D341Med (cell line): ENCODE measurements around the gene SCN2B.

ENCODE experiments used
- DNase-seq: peaks from one replicate; pipeline ENCODE4 v3.0.0; 2012; ENCODE audit warnings: low spot score

The SCN2B gene

DNA sequence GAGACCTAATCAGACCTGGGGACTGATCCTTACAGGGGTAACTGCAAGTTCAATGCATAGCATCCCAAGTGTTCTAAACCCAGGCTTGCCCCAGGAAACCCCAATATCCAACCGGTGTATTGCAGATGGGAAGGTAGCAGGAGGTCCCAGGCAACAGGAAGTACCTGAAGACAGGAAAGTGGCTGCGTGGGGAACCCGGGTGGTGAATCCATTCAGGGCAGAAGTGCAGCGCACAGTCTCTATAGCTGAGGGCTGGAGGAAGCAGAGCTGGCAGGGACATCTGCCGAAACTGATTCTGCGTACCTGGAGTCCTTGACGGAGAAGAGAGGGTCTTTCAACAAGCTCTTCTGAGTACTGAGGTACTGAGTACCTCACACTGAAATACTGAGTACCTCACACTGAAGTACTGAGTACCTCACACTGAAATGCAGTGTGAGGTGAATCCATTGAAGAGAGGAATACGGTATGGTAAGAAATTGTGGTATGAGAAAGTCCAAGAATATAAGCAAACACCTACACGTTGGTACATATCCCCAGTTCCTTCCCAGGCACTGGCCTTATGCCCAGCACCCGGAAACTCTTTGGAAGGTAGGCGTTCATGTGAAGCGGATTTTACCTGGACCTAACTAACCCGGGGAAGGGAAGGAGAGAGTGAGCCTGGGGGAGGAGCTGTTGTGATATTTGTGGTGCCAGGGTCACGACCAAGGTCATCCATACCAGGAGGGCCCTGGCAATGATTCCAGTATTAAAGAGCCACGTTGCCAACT lies 43.9 kb downstream of the SCN2B start:
- no peak for DNase-seq

DNA sequence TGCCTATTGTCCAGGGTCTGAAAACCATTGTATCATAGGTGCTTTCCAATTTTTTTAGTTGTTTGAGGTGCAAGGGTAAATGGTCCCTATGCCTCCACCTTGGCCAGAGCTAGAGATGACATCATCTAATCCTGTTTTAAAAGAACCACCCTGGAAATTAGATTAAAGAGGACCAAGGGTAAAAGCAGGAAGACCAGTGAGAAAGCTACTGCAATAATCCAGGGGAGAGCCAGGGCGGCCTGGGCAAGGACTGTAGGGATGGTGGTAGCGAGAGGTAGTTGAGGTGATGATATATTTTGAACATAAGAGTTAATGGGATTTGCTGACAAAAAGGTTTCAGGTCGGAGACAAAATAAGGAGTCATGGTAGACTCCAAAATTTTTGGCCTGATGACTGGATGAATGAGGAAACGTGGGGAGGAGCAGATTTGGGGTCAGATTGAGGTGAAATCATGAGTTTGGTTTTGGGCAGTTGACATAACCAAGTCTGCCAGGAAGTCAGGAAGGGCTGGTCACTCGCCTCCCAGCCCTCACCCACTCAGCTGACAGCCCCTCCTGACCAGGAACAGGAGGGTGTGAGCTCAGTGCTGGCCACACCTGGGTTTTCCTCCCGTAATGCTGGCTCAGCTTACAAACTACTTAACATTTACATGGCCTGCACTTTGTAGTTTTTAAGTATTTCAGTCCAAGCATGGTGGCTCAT lies 46.8 kb downstream of the SCN2B start:
- DNase-seq: no peak

DNA sequence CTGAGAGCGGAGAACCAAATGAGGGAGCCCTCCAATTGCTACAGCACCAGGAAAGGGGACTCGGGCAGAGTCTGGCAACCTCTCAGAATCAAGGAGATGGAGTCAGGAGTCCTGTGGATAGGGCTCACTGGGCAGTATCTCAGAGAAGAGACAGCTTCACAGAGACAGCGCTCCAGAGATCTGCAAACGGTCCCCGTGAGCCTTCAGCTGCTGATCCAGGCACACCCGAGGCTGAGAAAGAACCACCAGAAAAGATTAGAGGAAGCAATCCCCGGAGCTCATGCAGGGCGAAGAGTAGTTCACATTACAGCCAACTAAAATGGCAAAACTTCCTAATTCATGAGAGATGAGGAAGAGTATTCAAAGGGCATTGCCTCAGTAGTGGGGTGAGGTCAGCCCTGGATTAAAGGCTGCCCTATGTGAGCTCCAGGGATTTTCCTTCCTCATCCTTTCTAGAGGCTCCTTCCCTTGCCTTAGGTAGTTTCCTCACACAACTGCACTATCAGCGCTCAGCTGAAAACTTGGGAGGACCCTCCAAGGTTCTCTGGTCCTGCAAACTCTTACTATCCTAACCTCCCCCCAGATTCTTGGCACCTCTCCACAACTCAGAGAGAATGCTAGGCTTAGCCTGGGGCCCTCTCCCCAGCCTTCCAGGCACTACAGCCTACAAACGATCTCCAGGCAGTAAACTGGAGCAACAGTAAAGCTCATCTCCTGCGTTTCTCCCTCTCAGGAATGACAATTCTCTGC lies 47.5 kb downstream of the SCN2B start:
- DNase-seq: no peak

DNA sequence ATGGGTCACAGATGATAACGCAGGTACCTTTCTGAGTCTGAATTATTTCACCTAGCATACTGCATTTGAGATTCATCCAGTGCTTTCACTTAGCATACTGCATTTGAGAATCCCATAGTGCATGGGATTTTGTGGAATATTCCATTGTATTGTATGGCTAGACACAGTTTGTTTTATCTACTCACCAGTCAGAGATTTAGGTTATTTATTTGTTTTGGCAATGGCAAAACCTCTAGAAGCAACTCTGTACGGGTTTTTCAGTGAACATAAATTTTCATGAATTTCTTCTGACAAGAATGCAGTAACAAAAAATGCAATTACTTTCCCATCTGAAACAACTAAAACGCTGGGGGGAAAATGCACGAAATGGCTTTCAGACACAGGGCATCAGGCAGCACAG lies 48.1 kb downstream of the SCN2B start:
- no peak for DNase-seq

DNA sequence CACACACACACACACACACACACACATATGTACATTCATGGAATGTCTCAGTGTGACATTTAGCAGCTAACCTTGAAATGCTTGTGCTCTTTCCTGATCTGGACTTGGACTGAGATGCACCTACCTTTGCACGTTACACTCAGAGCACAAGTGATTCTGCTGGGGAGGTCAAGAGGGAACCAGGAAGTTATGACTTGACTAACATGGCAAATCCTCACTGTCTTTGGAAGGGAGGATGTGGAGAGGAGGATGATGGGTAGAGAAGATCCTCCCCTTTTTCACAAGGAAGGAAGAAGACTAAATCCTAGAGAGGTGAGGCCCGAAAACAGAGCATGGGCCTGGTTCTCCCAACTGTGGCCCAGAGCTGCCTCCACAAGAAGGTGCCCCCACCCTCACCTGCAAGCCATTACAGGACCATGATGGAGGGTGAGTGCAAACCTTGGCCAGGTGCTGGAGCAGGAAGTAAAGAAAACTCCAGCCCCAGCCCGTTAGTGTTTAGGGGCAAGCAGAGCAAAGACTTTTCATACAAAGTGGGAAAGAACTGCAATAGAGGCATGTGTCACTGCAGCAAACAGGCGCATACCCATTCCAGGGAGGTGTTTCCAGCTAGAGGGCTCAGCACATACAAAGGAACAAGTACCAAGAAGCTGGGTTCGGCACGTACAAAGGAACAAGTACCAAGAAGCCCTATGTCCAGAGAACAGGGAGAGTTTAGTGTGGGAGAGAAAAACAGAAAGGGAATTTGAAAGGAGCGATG lies 50.2 kb downstream of the SCN2B start:
- DNase-seq: no peak

DNA sequence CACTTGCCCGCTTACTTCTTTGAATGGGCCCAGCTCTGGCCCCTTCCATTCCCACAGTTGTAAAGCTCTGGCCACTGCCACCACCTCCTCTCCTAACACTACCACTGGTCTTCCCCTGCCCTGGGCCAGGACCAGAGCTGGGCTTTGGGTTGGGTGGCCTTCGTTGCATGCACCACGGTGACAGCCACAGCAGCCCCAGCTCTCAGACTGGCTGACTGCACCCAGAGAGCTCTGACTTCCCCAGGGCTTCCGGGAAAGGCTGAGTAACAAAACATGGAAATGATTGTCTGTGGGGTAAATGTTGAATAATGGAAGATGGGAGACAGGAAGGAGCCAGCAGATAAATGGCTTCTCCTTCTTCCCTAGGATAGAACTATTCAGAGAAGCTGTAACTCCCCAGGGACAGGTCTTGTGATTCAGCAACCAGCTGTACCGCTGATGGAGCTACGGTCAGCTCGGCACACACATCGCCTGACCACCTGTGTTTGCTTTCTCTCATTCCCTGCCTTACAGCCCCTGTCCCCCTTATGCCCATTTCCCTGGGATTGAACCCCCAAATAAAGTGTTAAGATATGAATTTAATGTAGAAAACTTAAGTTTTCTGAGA lies 51.4 kb downstream of the SCN2B start:
- no peak for DNase-seq

DNA sequence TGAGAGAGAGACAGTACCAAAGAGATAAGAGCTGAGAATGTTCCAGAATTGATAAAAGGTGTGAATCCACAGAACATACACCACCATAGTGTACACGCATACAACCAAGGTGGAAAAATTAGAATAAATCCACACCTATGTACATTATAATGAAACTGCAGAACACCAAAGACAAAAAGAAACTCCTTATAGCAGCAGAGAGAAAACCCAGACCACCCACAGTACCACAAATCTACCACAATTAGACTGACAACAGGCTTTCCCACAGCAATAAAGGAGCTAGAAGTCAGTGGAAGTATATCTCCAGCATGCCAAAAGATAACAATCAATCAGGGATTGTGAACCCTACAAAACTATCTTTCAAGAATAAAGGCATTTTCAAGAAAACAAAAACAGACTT lies 55.6 kb downstream of the SCN2B start:
- no peak for DNase-seq

DNA sequence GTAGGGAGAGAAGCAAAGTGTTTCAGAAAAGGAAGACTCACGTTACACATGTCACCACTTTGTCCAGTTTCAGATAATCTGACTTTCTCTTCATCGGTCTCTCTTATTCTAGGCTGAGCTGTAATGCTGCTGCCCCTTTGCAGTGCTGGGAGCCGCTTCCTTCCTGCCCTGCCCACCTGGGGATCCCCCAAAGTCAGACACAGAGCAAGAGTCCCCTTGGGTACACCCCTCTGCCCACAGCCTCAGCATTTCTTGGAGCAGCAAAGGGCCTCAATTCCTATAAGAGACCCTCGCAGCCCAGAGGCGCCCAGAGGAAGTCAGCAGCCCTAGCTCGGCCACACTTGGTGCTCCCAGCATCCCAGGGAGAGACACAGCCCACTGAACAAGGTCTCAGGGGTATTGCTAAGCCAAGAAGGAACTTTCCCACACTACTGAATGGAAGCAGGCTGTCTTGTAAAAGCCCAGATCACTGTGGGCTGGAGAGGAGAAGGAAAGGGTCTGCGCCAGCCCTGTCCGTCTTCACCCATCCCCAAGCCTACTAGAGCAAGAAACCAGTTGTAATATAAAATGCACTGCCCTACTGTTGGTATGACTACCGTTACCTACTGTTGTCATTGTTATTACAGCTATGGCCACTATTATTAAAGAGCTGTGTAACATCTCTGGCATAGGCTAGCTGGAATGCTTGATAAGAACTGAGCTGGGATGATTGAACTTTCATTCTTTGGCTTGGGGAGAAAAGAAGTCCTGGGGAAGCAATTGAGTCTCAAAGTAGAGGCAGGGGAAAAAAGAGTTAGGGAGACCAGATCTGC lies 58.4 kb downstream of the SCN2B start:
- no peak for DNase-seq

DNA sequence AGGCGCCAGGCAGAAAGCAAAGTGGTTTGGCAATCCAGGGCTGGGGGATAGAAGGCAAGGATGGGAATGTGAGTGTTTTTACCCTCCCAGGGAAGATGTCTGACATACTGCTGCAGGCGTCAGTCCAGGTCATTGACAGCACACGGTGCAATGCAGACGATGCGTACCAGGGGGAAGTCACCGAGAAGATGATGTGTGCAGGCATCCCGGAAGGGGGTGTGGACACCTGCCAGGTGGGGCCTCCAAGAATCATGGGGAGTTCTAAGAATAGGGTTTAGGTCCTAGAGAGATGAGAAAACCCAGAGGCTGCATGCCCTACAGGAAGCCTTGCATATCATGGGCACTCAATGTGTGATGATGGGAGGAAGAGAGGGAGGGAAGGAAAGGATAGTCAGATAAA lies 61.4 kb downstream of the SCN2B start:
- no peak for DNase-seq

DNA sequence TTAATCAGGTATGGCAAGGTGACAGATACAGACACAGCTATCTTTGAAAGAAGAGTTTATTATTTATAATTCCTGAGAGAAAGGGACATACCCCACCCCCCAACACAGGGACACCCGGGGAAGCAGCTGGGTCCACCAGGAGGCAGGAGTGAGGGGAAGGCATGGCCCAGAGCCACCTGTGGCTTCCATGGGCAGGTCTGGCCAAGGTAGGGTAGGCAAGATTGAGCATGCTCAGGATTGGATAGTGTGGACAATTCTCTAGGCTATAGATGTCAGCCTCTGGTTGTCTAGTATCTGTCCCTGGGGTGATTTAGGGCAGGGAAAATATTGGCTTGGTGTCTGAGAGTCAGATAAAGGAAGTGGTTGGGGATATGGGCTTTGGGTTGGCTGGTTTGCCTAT lies 62.2 kb downstream of the SCN2B start:
- no peak for DNase-seq

DNA sequence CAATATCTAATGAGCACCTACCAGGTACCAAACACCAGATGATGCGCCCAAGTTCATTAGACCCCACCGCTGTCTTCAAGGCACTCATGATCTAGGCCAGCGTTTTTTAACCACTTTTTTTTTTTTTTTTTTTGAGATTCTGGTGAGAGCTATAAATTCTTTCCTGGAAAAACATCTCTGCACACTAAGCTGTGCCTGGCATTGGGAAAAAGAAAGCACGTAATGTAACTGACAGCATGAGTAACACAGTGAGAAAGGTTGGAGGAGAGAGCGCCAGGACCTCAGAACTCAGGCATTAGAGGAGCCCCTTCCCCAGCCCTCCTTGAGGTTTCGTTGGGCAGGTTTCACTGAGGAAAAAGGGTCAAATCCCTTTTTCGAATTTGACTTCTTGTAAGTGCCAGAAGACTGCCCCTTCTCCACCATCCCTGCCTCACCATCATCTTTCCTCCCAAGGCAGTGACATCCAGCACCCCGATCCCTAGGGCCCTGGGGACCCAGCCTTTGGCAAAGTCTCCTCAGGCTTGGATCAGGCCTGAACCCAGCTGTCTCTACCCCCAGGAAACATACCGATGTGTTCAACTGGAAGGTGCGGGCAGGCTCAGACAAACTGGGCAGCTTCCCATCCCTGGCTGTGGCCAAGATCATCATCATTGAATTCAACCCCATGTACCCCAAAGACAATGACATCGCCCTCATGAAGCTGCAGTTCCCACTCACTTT lies 63.6 kb downstream of the SCN2B start:
- no peak for DNase-seq
